Stimulated activated CD8-positive, alpha-beta memory T cell treated with anti-CD3 and anti-CD28 coated beads, Interleukin-4, amount 100 ng/mL, for 1 hour (primary cell): ENCODE data around the gene YBX3.
A peak's percentile ranks its signal among the peaks of the same experiment; 100 is the strongest.

Source experiments
- DNase-seq, 2 donors: peaks; one replicate each; pipeline ENCODE4 v3.0.0-alpha.2; 2020; ENCODE audit warnings: low read depth in 2 of 2, low spot score in 1 of 2

The YBX3 gene

GRCh38 chr12:10722502-10722904 lies 620 bp downstream of the YBX3 start:
- peak; percentile 14 to 25 for DNase-seq

GRCh38 chr12:10721651-10722501 lies 1.2 kb downstream of the YBX3 start:
- DNase-seq: peak; percentile 6 to 31

- DNase-seq: no peak
These were observed 2.0 kb downstream of the YBX3 start for GRCh38 chr12:10720974-10721650.

DNA sequence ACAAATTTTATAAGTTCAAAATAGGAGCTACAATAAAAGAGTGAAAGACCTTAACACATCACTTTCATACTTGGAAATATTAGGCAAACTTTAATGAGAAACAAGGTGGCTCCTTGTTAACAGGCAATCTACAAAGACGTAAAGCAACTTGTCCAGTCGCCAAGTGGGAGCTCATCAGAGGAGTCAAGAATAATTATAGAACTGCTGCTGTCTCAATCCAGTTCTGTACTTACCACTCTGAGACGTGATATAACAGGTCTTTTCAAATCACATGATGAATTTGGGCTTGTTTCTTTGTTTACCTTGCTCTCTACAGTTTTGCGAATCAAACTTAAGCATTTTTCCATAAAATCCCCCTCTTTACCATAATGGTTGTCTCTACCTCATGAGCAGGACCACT lies 3.6 kb downstream of the YBX3 start:
- no peak for DNase-seq

DNA sequence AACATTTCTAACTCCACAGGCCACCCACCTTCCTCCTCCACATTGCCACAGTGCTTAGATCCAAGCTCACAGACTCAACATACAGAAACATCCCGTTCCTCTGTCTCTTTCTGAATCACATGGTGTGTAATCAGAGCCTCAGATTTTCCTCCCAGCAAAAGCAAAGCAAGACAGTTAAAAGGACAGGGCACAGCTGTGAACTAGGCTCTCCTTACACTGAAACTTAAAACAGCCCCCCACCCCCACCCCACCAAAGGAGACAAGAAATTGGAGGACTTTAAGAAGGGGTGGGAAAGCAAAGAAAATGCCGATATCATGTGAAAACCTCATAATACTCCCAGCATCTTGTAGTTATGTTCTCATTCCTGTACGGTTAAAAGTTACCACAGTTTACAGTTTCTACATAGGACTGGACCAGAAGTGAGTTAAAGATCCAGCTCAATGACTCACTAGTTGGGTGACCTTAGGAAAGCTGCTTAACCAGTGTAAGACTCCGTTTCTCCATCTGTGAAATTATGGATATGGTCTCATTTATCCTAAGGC lies 4.8 kb downstream of the YBX3 start:
- DNase-seq: no peak

- DNase-seq: no peak
These were observed 5.7 kb downstream of the YBX3 start for GRCh38 chr12:10717410-10717809.

GRCh38 chr12:10716704-10717315 lies 6.3 kb downstream of the YBX3 start:
- DNase-seq: no peak

- no peak for DNase-seq
These were observed 6.8 kb downstream of the YBX3 start for GRCh38 chr12:10716277-10716676.

GRCh38 chr12:10715491-10715890 lies 7.6 kb downstream of the YBX3 start:
- no peak for DNase-seq

GRCh38 chr12:10709808-10710207 lies 13.3 kb downstream of the YBX3 start:
- DNase-seq: no peak

- no peak for DNase-seq
These were observed 14.3 kb downstream of the YBX3 start for GRCh38 chr12:10708862-10709261.

GRCh38 chr12:10705655-10706054 lies 17.5 kb downstream of the YBX3 start:
- no peak for DNase-seq

GRCh38 chr12:10701843-10702242 lies 21.3 kb downstream of the YBX3 start:
- DNase-seq: no peak

DNA sequence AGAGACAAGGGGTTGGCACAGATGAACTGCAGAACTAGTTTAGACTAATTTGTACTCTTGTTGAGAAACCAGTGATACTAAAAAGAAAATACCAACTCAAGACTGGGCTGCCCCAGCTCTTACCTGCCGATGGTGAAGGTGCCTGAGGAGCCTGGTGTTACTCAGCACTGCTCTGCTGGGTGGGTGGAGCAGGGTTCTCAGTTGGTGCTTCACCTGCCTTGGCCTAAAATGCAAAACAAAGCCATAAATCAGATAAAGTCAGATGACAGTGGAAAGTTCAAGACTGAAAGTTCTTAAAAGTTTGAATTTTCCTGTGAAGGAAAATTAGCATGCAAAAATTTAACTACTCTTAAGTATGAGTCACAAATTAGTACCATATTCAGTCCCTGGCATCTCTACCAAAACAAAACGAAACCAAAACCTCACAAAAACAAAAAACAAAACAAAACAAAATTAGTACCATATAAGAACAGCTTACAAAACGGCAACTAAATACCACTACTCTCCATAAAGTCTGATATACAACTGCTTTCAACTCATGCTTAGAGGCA lies 21.9 kb downstream of the YBX3 start:
- no peak for DNase-seq

- DNase-seq: no peak
These were observed 22.5 kb downstream of the YBX3 start for GRCh38 chr12:10700581-10700980.

GRCh38 chr12:10697862-10698261 lies 25.3 kb downstream of the YBX3 start:
- DNase-seq: no peak

GRCh38 chr12:10697156-10697555 lies 26.0 kb downstream of the YBX3 start:
- no peak for DNase-seq

DNA sequence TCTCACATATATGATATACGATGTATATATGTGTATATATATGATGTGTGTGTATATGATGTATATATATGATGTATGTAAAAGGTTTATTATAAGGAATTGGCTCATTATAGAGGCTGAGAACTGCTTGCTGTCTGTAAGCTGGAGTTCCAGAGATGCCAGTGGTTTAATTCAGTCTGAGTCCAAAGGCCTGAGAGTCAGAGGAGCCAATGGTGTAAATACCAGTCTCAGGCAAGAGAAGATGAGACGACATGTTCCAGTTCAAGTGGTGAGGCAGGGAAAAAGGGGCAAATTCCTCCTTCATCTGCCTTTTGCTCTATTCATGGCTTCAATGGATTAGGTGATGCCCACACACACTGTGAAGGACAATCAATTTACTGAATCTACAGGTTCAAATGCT lies 32.2 kb downstream of the YBX3 start:
- DNase-seq: no peak

DNA sequence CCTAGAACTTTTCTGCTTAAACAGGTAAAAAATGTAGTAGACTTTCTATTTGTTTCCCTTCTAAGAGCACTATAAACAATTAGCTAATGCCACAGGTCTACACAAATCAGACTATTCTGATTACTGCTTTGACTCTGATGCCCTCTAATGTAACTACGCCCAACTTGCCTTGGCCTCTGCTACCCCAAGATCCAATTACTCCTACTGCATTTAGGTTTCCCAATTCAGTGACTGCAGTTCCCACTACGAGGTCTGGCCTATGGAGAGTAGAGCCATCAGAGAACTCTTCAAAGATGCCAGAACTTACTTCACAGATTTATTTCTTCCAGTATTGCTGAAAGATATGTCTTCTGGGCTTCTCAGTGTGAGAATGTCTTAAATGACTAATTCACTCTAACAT lies 34.0 kb downstream of the YBX3 start:
- no peak for DNase-seq

DNA sequence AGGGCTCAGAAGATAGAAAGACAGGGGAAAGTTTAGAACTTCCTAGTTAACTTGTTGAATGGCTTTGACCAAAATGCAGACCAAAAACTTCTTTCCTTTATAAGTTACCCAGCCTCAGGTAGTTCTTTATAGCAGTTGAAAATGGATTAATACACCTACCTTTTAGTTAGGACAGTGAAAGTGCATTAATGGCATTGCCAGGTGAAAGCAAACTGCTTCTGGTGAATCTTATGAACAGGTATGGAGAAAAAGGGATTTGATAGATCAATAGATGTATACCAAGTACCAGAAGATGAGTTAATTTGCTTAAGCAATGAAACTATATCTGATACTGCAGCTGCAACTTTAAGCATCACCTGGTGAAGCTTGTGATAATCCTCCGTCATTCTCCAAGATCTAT lies 35.1 kb downstream of the YBX3 start:
- DNase-seq: no peak

DNA sequence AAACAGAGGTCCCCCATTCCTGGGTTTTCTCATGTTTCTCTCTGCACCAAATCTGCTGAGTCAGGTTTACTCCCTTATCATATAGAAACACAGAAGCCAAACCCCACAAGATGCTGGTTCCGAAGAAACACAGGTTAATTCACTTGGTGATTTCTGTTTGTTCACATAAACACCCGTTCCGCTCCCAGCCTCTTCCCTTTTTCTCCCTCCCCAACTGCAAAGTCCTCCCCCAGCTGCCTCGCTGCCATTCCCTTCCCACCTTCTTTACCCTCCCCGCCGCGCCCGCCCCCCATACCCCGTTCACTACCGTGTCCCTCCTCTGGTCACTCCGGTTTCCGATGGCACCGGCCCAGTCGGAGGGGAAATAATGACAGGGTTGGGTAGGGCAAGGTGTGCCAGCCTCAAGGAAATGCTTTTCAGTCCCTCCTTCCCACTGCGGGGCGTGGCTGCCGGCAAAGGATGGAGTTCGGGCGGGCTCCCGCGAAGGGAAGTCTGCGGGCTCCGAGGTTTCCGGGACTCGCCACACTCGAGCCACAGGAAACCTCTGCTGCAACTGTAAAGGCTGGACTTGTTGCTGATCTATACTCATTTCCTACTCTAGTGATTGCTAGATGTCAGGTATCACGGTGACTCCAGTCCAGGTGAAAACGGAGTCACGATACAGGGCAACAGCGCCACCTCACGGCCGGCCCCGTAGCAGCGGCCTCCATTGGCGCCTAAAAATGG lies 49.3 kb downstream of the YBX3 start, which contains the start of gene STYK1:
TSS of gene STYK1 (minus strand) at position 394 of the 726 bp plus-strand sequence. CDS start 39,434 bp downstream, outside the sequence.
- DNase-seq: peak; percentile 36 to 63
